Stimulated activated CD4-positive, alpha-beta T cell treated with anti-CD3 and anti-CD28 coated beads, Interleukin-2, amount 100 ng/mL, for 48 hours (primary cell): ENCODE data around the gene OR2A14.
A peak's percentile ranks its signal among the peaks of the same experiment; 100 is the strongest.
"Not testable (repeated sequence)": the region's sequence is repeated elsewhere in the genome, so short reads cannot be mapped to it uniquely, and the experiment has no call there.

Source experiments
- DNase-seq, 2 donors: peaks; one replicate each; pipeline ENCODE4 v3.0.0-alpha.2; 2020

Gene OR2A14

GRCh38 chr7:144122876-144123275 is at the start of gene OR2A14:
Gene OR2A14, plus strand, starts transcription at chr7:144123176. Its CDS starts 5,937 bp downstream, at chr7:144129113.
- no peak for DNase-seq

GRCh38 chr7:144074374-144074773 is 48.6 kb upstream of the OR2A14 start:
- DNase-seq = no peak

- DNase-seq = no peak
Observed at GRCh38 chr7:144085978-144086377, 37.0 kb upstream of the OR2A14 start, which contains the start of gene OR2A12. Gene OR2A12, plus strand, starts transcription at chr7:144086278. Its CDS starts 8,830 bp downstream, at chr7:144095108.

- DNase-seq = no peak
Observed at GRCh38 chr7:144086730-144087129, 36.2 kb upstream of the OR2A14 start.

- no peak for DNase-seq
Observed at GRCh38 chr7:144087230-144087629, 35.7 kb upstream of the OR2A14 start.

GRCh38 chr7:144090667-144091066 is 32.3 kb upstream of the OR2A14 start:
- DNase-seq = no peak

GRCh38 chr7:144098776-144099175 is 24.2 kb upstream of the OR2A14 start:
- no peak for DNase-seq

GRCh38 chr7:144100607-144101006 is 22.4 kb upstream of the OR2A14 start:
- no peak for DNase-seq

GRCh38 chr7:144102041-144102440 is 20.9 kb upstream of the OR2A14 start:
- no peak for DNase-seq

- DNase-seq = no peak
Observed at GRCh38 chr7:144105211-144105610, 17.8 kb upstream of the OR2A14 start.

- DNase-seq = no peak
Observed at GRCh38 chr7:144109283-144109682, 13.7 kb upstream of the OR2A14 start, which contains the start of gene OR2A2. Gene OR2A2, plus strand, starts transcription at chr7:144109583. Its CDS starts 0 bp downstream, at chr7:144109583.

- no peak for DNase-seq
Observed at GRCh38 chr7:144110272-144110671, 12.7 kb upstream of the OR2A14 start.

GRCh38 chr7:144113651-144114050 is 9.3 kb upstream of the OR2A14 start:
- no peak for DNase-seq

- DNase-seq = no peak
Observed at GRCh38 chr7:144118341-144118740, 4.6 kb upstream of the OR2A14 start.

GRCh38 chr7:144127714-144128334 is 4.8 kb downstream of the OR2A14 start:
- DNase-seq = peak; percentile 95 to 96

GRCh38 chr7:144129601-144130000 is 6.6 kb downstream of the OR2A14 start:
- DNase-seq = not testable (repeated sequence)

GRCh38 chr7:144130730-144131129 is 7.8 kb downstream of the OR2A14 start:
- no peak for DNase-seq

- no peak for DNase-seq
Observed at GRCh38 chr7:144132262-144132661, 9.3 kb downstream of the OR2A14 start.

- DNase-seq = no peak
Observed at GRCh38 chr7:144133307-144133706, 10.3 kb downstream of the OR2A14 start.

GRCh38 chr7:144134116-144134515 is 11.1 kb downstream of the OR2A14 start:
- DNase-seq = no peak

GRCh38 chr7:144137501-144137900 is 14.5 kb downstream of the OR2A14 start:
- no peak for DNase-seq

GRCh38 chr7:144142187-144142586 is 19.2 kb downstream of the OR2A14 start:
- no peak for DNase-seq

- no peak for DNase-seq
Observed at GRCh38 chr7:144144426-144144825, 21.4 kb downstream of the OR2A14 start.

- DNase-seq = no peak
Observed at GRCh38 chr7:144148224-144148827, 25.4 kb downstream of the OR2A14 start.

- no peak for DNase-seq
Observed at GRCh38 chr7:144158861-144159260, 35.9 kb downstream of the OR2A14 start.
